Upper lobe of left lung (tissue), 6 donors: ENCODE measurements around the gene NUDCD3. TPM values are rescaled to one million over a fixed set of nuclear protein-coding genes. Genes with fewer than 3 reads are reported as not detected.

Experiments
- ATAC-seq, 2 donors: fragments of 200-7000 bp; cut with Tn5 transposase; one replicate each; pipeline ENCODE4 v1.9.1; 2022; ENCODE audit warnings: mild to moderate bottlenecking in 2 of 2, moderate library complexity in 2 of 2; ENCODE audit not compliant: low FRiP score in 2 of 2
- DNase-seq, 2 donors: peaks; one replicate each; pipeline ENCODE4 v3.0.0-alpha.2; 2019 to 2020
- H3K27ac ChIP-seq, 4 donors: fragments of 200-600 bp; sonication (generic); one replicate each; pipeline ENCODE4 v1.5.1; 2016 to 2019
- H3K27me3 ChIP-seq, 4 donors: fragments of 200-600 bp; sonication (generic); one replicate each; pipeline ENCODE4 v1.5.1; 2017 to 2019
- H3K36me3 ChIP-seq, 4 donors: fragments of 200-600 bp; sonication (generic); one replicate each; pipeline ENCODE4 v1.5.1; 2016 to 2019
- H3K4me1 ChIP-seq, 4 donors: fragments of 200-600 bp; sonication (generic); one replicate each; pipeline ENCODE4 v1.5.1; 2018 to 2019
- H3K4me3 ChIP-seq, 4 donors: fragments of 200-600 bp; sonication (generic); one replicate each; pipeline ENCODE4 v1.5.1; 2017 to 2019; ENCODE audit warnings: mild to moderate bottlenecking in 2 of 4, moderate library complexity in 1 of 4
- H3K9me3 ChIP-seq, 4 donors: fragments of 200-600 bp; sonication (generic); one replicate each; pipeline ENCODE4 v1.5.1; 2018 to 2019
- CTCF ChIP-seq, 6 experiments: fragments of 450-650 bp in 4 of 6; fragments of 200-600 bp in 2 of 6; sonication (generic) in 2 of 6; IDR thresholded peaks; one replicate each; pipeline ENCODE4 v1.5.1; 2016 to 2019; ENCODE audit warnings: antibody characterized with exemption in 6 of 6
- EP300 ChIP-seq, 4 donors: sonication (generic); formaldehyde crosslinking; IDR thresholded peaks; one replicate each; pipeline ENCODE4 v1.5.1; 2017; ENCODE audit warnings: antibody characterized with exemption in 4 of 4, control low read depth in 2 of 4
- POLR2A ChIP-seq, 4 donors: fragments of 450-650 bp; IDR thresholded peaks; one replicate each; pipeline ENCODE4 v1.5.1; 2016 to 2017; ENCODE audit warnings: antibody characterized with exemption in 4 of 4, mild to moderate bottlenecking in 2 of 4
- POLR2AphosphoS5 ChIP-seq, 2 donors: sonication (generic); formaldehyde crosslinking; IDR thresholded peaks; one replicate each; pipeline ENCODE4 v1.5.1; 2017; ENCODE audit warnings: antibody characterized with exemption in 2 of 2
- WGBS, 2 donors: methylation state at CpG; one replicate each; pipeline ENCODE4 v1.1.5; 2017 to 2018; 5-methylcytosine and 5-hydroxymethylcytosine counted together
- total RNA-seq, 6 donors: library from RNA; depleted of rRNA in 4 of 6; stranded (reverse); fragments of >200 nt in 4 of 6; gene quantifications; one replicate each; pipeline versions ENCODE4 v1.1.0 to v1.2.1, GENCODE V29; 2016 to 2021
- donor health status: DM: no; HTN: no; CAD: no; lungs with moderate emphysema.
- donor health status: DM: no; HTN: yes; CAD: no; lungs with severe emphysema.

The NUDCD3 gene
- total RNA-seq, 6 donors from 2014 or later = 48.5 to 104 (median 56.3) TPM

- no peaks in the 10 kb centered on the region for H3K9me3 ChIP-seq
- ATAC-seq = no peak
- DNase-seq = no peak
- H3K4me3 ChIP-seq = no peak overlapping the region
- H3K36me3 ChIP-seq = peaks cover 0 to 12% (median 3%) of the 10 kb centered on the region in 4 donors
- H3K4me1 ChIP-seq = peaks cover 0 to 15% (median 4%) of the 10 kb centered on the region in 4 donors
- 92 to 100% methylated on average over 1 of the region's 1 CpG for WGBS, 2 donors
- TF ChIP-seq POLR2A (IDR thresholded peaks at IDR 0.05) (no peak), EP300 (IDR thresholded peaks at IDR 0.05) (no peak), POLR2AphosphoS5 (IDR thresholded peaks at IDR 0.05) (no peak), CTCF (IDR thresholded peaks at IDR 0.05) (no peak)
- no peak overlapping the region for H3K27ac ChIP-seq
- no peaks in the 10 kb centered on the region for H3K27me3 ChIP-seq
Measured at GRCh38 chr7:44377134-44377463, 113.4 kb downstream of the NUDCD3 start.

- H3K36me3 ChIP-seq = peaks cover 0 to 7% (median 2%) of the 10 kb centered on the region in 4 donors
- no peak overlapping the region for H3K27ac ChIP-seq
- no peak for TF ChIP-seq CTCF (IDR thresholded peaks at IDR 0.05)
- no peak for TF ChIP-seq POLR2A (IDR thresholded peaks at IDR 0.05)
- TF ChIP-seq EP300 (IDR thresholded peaks at IDR 0.05) = no peak
- no peak for TF ChIP-seq POLR2AphosphoS5 (IDR thresholded peaks at IDR 0.05)
- H3K4me3 ChIP-seq = no peak overlapping the region
- no peak for DNase-seq
- H3K27me3 ChIP-seq = no peaks in the 10 kb centered on the region
- no peak for ATAC-seq
- no peaks in the 10 kb centered on the region for H3K9me3 ChIP-seq
- peaks cover 0 to 15% (median 4%) of the 10 kb centered on the region in 4 donors for H3K4me1 ChIP-seq
- 46 to 47% methylated on average over 6 to 7 of the region's 7 CpGs for WGBS, 2 donors
Measured at GRCh38 chr7:44376429-44377133, 113.9 kb downstream of the NUDCD3 start.

- peaks cover 0 to 2% (median 0%) of the 10 kb centered on the region in 4 donors for H3K36me3 ChIP-seq
- no peak overlapping the region for H3K4me3 ChIP-seq
- H3K9me3 ChIP-seq = no peaks in the 10 kb centered on the region
- DNase-seq = no peak
- no peak for ATAC-seq
- no peak overlapping the region for H3K27ac ChIP-seq
- H3K4me1 ChIP-seq = peaks cover 0 to 15% (median 4%) of the 10 kb centered on the region in 4 donors
- TF ChIP-seq POLR2AphosphoS5 (IDR thresholded peaks at IDR 0.05) (no peak), POLR2A (IDR thresholded peaks at IDR 0.05) (no peak), EP300 (IDR thresholded peaks at IDR 0.05) (no peak)
- H3K27me3 ChIP-seq = no peaks in the 10 kb centered on the region
- 81 to 87% methylated on average over 5 to 12 of the region's 12 CpGs for WGBS, 2 donors
Measured at GRCh38 chr7:44375926-44376342, 114.5 kb downstream of the NUDCD3 start.

GRCh38 chr7:44375236-44375699, 115.2 kb downstream of the NUDCD3 start:
- Histone ChIP-seq H3K27me3 (no peaks in the 10 kb centered on the region), H3K9me3 (no peaks in the 10 kb centered on the region), H3K4me1 (peaks cover 0 to 15% (median 4%) of the 10 kb centered on the region in 4 donors), H3K4me3 (no peak overlapping the region), H3K27ac (no peak overlapping the region), H3K36me3 (no peaks in the 10 kb centered on the region)
- ATAC-seq = peak in 1 of 2 donors; percentile 6
- TF ChIP-seq POLR2AphosphoS5 (IDR thresholded peaks at IDR 0.05) (no peak), CTCF (IDR thresholded peaks at IDR 0.05) (peak in 3 of 6 experiments; percentile 14 to 31 (median 15))
- no peak for DNase-seq
- 71 to 87% methylated on average over 6 to 9 of the region's 9 CpGs for WGBS, 2 donors

GRCh38 chr7:44374007-44374763, 116.3 kb downstream of the NUDCD3 start:
- Histone ChIP-seq H3K27me3 (no peaks in the 10 kb centered on the region), H3K4me1 (peaks cover 0 to 10% (median 4%) of the 10 kb centered on the region in 4 donors), H3K4me3 (no peak overlapping the region), H3K36me3 (no peaks in the 10 kb centered on the region), H3K9me3 (no peaks in the 10 kb centered on the region), H3K27ac (no peak overlapping the region)
- DNase-seq = no peak
- 79 to 82% methylated on average over 12 of the region's 12 CpGs for WGBS, 2 donors
- no peak for ATAC-seq
- no peak for TF ChIP-seq CTCF (IDR thresholded peaks at IDR 0.05)
- no peak for TF ChIP-seq POLR2AphosphoS5 (IDR thresholded peaks at IDR 0.05)
- TF ChIP-seq EP300 (IDR thresholded peaks at IDR 0.05) = no peak
- no peak for TF ChIP-seq POLR2A (IDR thresholded peaks at IDR 0.05)
